ENCODE measurements around the gene RAB40C. TPM values are rescaled to one million over a fixed set of nuclear protein-coding genes. Genes with fewer than 3 reads are reported as not detected.

The RAB40C gene
- total and polyA plus RNA-seq, 2 donors (not counting 1 experiment from before 2014, with no cell fraction given) = 3.2 to 11.6 TPM

GRCh38 chr16:591892-592517 lies 2.1 kb downstream of the RAB40C start:
- H3K9me3 ChIP-seq (ENCODE audit: control insufficient read depth, insufficient read depth, low read depth, low read length) = no peaks in the 10 kb centered on the region
- H3K4me2 ChIP-seq (ENCODE audit: extremely low read depth, insufficient read depth, low read length) = no peak overlapping the region
- no peak overlapping the region for H3K4me3 ChIP-seq (replicated peaks in 1 of 4; ENCODE audit: control extremely low read depth in 1 of 4, insufficient read depth in 1 of 4, low read depth in 3 of 4, low read length in 4 of 4)
- no peak for TF ChIP-seq CTCF (conservative IDR thresholded peaks at IDR 0.05 in 1 of 2, IDR thresholded peaks at IDR 0.05 in 1 of 2; ENCODE audit: low read depth in 1 of 2, low read length in 2 of 2)
- no peak for TF ChIP-seq EZH2 (IDR thresholded peaks at IDR 0.05; ENCODE audit: low read length, missing control alignments)
- H3K79me2 ChIP-seq (ENCODE audit: control insufficient read depth, insufficient read depth, low read length) = peaks cover 22% of the 10 kb centered on the region
- no peaks in the 10 kb centered on the region for H4K20me1 ChIP-seq (ENCODE audit: control insufficient read depth, extremely low read depth, insufficient read depth, low read length)
- H3K9ac ChIP-seq (ENCODE audit: insufficient read depth, low read length) = no peak overlapping the region
- no peaks in the 10 kb centered on the region for H3K27me3 ChIP-seq (ENCODE audit: control insufficient read depth, insufficient read depth, low read length)
- H3K4me1 ChIP-seq (ENCODE audit: control insufficient read depth, extremely low read depth, insufficient read depth, low read length) = peaks cover 11% of the 10 kb centered on the region
- H2AFZ ChIP-seq (ENCODE audit: low read length) = no peak overlapping the region
- no peak overlapping the region for H3K27ac ChIP-seq (ENCODE audit: insufficient read depth, low read length)
- no peak for DNase-seq (ENCODE audit: low read depth in 2 of 2)
- H3K36me3 ChIP-seq (ENCODE audit: control insufficient read depth, insufficient read depth, low read length) = no peaks in the 10 kb centered on the region

- no peak overlapping the region for H3K27ac ChIP-seq (ENCODE audit: insufficient read depth, low read length)
- no peak overlapping the region for H3K9ac ChIP-seq (ENCODE audit: insufficient read depth, low read length)
- no peak for TF ChIP-seq EZH2 (IDR thresholded peaks at IDR 0.05; ENCODE audit: low read length, missing control alignments)
- TF ChIP-seq CTCF (conservative IDR thresholded peaks at IDR 0.05 in 1 of 2, IDR thresholded peaks at IDR 0.05 in 1 of 2; ENCODE audit: low read depth in 1 of 2, low read length in 2 of 2) = no peak
- peaks cover 22% of the 10 kb centered on the region for H3K79me2 ChIP-seq (ENCODE audit: control insufficient read depth, insufficient read depth, low read length)
- H3K4me3 ChIP-seq (replicated peaks in 1 of 4; ENCODE audit: control extremely low read depth in 1 of 4, insufficient read depth in 1 of 4, low read depth in 3 of 4, low read length in 4 of 4) = no peak overlapping the region
- H2AFZ ChIP-seq (ENCODE audit: low read length) = no peak overlapping the region
- DNase-seq (ENCODE audit: low read depth in 2 of 2) = peak in 1 of 2 donors; percentile 17
- H3K4me1 ChIP-seq (ENCODE audit: control insufficient read depth, extremely low read depth, insufficient read depth, low read length) = peaks cover 9% of the 10 kb centered on the region
- no peaks in the 10 kb centered on the region for H3K36me3 ChIP-seq (ENCODE audit: control insufficient read depth, insufficient read depth, low read length)
- no peaks in the 10 kb centered on the region for H4K20me1 ChIP-seq (ENCODE audit: control insufficient read depth, extremely low read depth, insufficient read depth, low read length)
- H3K9me3 ChIP-seq (ENCODE audit: control insufficient read depth, insufficient read depth, low read depth, low read length) = no peaks in the 10 kb centered on the region
- H3K27me3 ChIP-seq (ENCODE audit: control insufficient read depth, insufficient read depth, low read length) = no peaks in the 10 kb centered on the region
- no peak overlapping the region for H3K4me2 ChIP-seq (ENCODE audit: extremely low read depth, insufficient read depth, low read length)
These were observed 2.8 kb downstream of the RAB40C start for GRCh38 chr16:592518-593306.

GRCh38 chr16:593406-593805 lies 3.5 kb downstream of the RAB40C start:
- Histone ChIP-seq H3K36me3 (ENCODE audit: control insufficient read depth, insufficient read depth, low read length) (no peaks in the 10 kb centered on the region), H3K9ac (ENCODE audit: insufficient read depth, low read length) (no peak overlapping the region), H2AFZ (ENCODE audit: low read length) (no peak overlapping the region), H3K4me2 (ENCODE audit: extremely low read depth, insufficient read depth, low read length) (no peak overlapping the region), H3K79me2 (ENCODE audit: control insufficient read depth, insufficient read depth, low read length) (peaks cover 18% of the 10 kb centered on the region), H4K20me1 (ENCODE audit: control insufficient read depth, extremely low read depth, insufficient read depth, low read length) (no peaks in the 10 kb centered on the region), H3K4me1 (ENCODE audit: control insufficient read depth, extremely low read depth, insufficient read depth, low read length) (peaks cover 5% of the 10 kb centered on the region), H3K4me3 (replicated peaks in 1 of 4; ENCODE audit: control extremely low read depth in 1 of 4, insufficient read depth in 1 of 4, low read depth in 3 of 4, low read length in 4 of 4) (no peak overlapping the region), H3K27me3 (ENCODE audit: control insufficient read depth, insufficient read depth, low read length) (no peaks in the 10 kb centered on the region), H3K9me3 (ENCODE audit: control insufficient read depth, insufficient read depth, low read depth, low read length) (no peaks in the 10 kb centered on the region), H3K27ac (ENCODE audit: insufficient read depth, low read length) (no peak overlapping the region)
- no peak for TF ChIP-seq EZH2 (IDR thresholded peaks at IDR 0.05; ENCODE audit: low read length, missing control alignments)
- no peak for TF ChIP-seq CTCF (conservative IDR thresholded peaks at IDR 0.05 in 1 of 2, IDR thresholded peaks at IDR 0.05 in 1 of 2; ENCODE audit: low read depth in 1 of 2, low read length in 2 of 2)
- no peak for DNase-seq (ENCODE audit: low read depth in 2 of 2)

All from fibroblast of lung (primary cell).